SU-DHL-6 (cell line): Measurements from ENCODE around the gene PRPF6.

Experiments
- CTCF ChIP-seq: fragments of 200-600 bp; sonication (generic); IDR thresholded peaks from one replicate; pipeline ENCODE4 v1.5.1; 2017; ENCODE audit warnings: antibody characterized with exemption, mild to moderate bottlenecking, low read length, moderate library complexity; ENCODE audit not compliant: insufficient read depth, poor library complexity, severe bottlenecking
- EZH2phosphoT487 ChIP-seq: fragments of 200-600 bp; sonication (generic), shearing (Covaris generic); conservative IDR thresholded peaks from 2 replicates; pipeline ENCODE4 v1.6.1; 2018; ENCODE audit warnings: mild to moderate bottlenecking, antibody characterized with exemption, low read length, moderate library complexity, mixed read lengths

DNA sequence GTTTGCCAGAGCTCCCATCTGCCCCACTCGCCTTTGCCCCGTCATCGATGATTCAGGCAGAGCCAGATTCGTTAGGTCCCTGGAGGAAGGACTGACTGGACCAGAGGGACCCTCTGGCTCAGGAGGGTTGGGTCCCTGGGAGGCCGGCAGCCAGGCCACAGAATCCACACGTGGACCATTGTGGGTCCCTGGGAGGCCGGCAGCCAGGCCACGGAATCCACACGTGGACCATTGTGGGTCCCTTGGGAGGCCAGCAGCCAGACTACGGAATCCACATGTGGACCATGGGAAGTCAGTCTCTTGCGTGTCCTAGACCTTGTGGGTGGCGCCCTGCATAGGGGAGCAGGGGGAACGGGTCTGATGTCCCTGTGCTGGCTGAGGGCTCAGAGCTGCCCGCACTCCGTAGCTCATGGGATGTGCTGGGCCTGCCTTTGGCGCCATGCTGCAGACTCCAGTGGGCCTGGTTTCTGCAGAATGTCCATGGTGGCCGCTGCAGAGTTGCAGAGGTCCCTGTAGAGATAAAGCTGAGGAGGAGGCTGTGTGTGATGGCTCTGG, 48.2 kb upstream of the PRPF6 start:
- no peak for TF ChIP-seq CTCF
- no peak for TF ChIP-seq EZH2phosphoT487
